ENCODE measurements around the gene NOC3L. TPM values are rescaled to one million over a fixed set of nuclear protein-coding genes. Genes with fewer than 3 reads are reported as not detected.

The NOC3L gene
- total RNA-seq, result 20.9 TPM
- long read RNA-seq, transcript NOC3L-201 (21 exons, 3,455 nt), result major isoform, 31 of 34 reads
- long read RNA-seq, partial matches to known transcripts, result 0 of 34 reads
- long read RNA-seq, other reads (novel, unspliced or antisense), result 3 of 34 reads

- DNase-seq (peak; percentile 98), ATAC-seq (peak; percentile 100)
- Histone ChIP-seq H3K27ac (peak within 1 kb of the TSS; percentile 77), H3K9me3 (no peaks in the 10 kb centered on the region), H3K36me3 (peaks cover 7% of the 10 kb centered on the region), H3K27me3 (no peaks in the 10 kb centered on the region), H3K4me1 (peaks cover 17% of the 10 kb centered on the region), H3K4me3 (peak within 1 kb of the TSS; percentile 83)
- intact Hi-C loops (cut with DNase I), result no loop called here
- TF ChIP-seq CTCF (IDR thresholded peaks at IDR 0.05), result peak; percentile 90
Observed at GRCh38 chr10:94362360-94363250, at the start of gene NOC3L. NOC3L (minus strand) TSS chr10:94362939; CDS start chr10:94362838, 101 bp downstream.

GRCh38 chr10:94412449-94412848 is 49.7 kb upstream of the NOC3L start:
- H3K4me1 ChIP-seq, result peaks cover 13% of the 10 kb centered on the region
- no peaks in the 10 kb centered on the region for H3K36me3 ChIP-seq
- no peak overlapping the region for H3K4me3 ChIP-seq
- no peak for TF ChIP-seq CTCF (IDR thresholded peaks at IDR 0.05)
- H3K27me3 ChIP-seq, result no peaks in the 10 kb centered on the region
- DNase-seq (no peak), ATAC-seq (no peak)
- H3K27ac ChIP-seq, result no peak overlapping the region
- intact Hi-C loops (cut with DNase I), result no loop called here
- no peaks in the 10 kb centered on the region for H3K9me3 ChIP-seq

- Histone ChIP-seq H3K9me3 (no peaks in the 10 kb centered on the region), H3K4me1 (peaks cover 13% of the 10 kb centered on the region), H3K27ac (no peak overlapping the region), H3K36me3 (no peaks in the 10 kb centered on the region), H3K4me3 (no peak overlapping the region), H3K27me3 (no peaks in the 10 kb centered on the region)
- TF ChIP-seq CTCF (IDR thresholded peaks at IDR 0.05), result no peak
- intact Hi-C loops (cut with DNase I), result no loop called here
- DNase-seq (no peak), ATAC-seq (no peak)
Observed at GRCh38 chr10:94411304-94411703, 48.6 kb upstream of the NOC3L start.

- Histone ChIP-seq H3K27ac (no peak overlapping the region), H3K9me3 (no peaks in the 10 kb centered on the region), H3K4me3 (no peak overlapping the region), H3K36me3 (no peaks in the 10 kb centered on the region), H3K4me1 (peaks cover 28% of the 10 kb centered on the region), H3K27me3 (no peaks in the 10 kb centered on the region)
- ATAC-seq (no peak), DNase-seq (no peak)
- no peak for TF ChIP-seq CTCF (IDR thresholded peaks at IDR 0.05)
- intact Hi-C loops (cut with DNase I), result no loop called here
Observed at GRCh38 chr10:94409021-94409657, 46.4 kb upstream of the NOC3L start.

GRCh38 chr10:94407668-94408067 is 44.9 kb upstream of the NOC3L start:
- no peak for DNase-seq
- H3K36me3 ChIP-seq, result no peaks in the 10 kb centered on the region
- no peak for TF ChIP-seq CTCF (IDR thresholded peaks at IDR 0.05)
- H3K27ac ChIP-seq, result no peak overlapping the region
- no peak overlapping the region for H3K4me3 ChIP-seq
- intact Hi-C loops (cut with DNase I), result no loop called here
- H3K27me3 ChIP-seq, result no peaks in the 10 kb centered on the region
- ATAC-seq, result no peak
- no peaks in the 10 kb centered on the region for H3K9me3 ChIP-seq
- H3K4me1 ChIP-seq, result peaks cover 20% of the 10 kb centered on the region
